Measurements from ENCODE around the gene CAMK1D. TPM values are rescaled to one million over a fixed set of nuclear protein-coding genes. Genes with fewer than 3 reads are reported as not detected.

Gene CAMK1D
- total and polyA plus RNA-seq, 2 of the 4 experiments (the other 2 are of a cell fraction), result 5.0 to 5.3 TPM

DNA sequence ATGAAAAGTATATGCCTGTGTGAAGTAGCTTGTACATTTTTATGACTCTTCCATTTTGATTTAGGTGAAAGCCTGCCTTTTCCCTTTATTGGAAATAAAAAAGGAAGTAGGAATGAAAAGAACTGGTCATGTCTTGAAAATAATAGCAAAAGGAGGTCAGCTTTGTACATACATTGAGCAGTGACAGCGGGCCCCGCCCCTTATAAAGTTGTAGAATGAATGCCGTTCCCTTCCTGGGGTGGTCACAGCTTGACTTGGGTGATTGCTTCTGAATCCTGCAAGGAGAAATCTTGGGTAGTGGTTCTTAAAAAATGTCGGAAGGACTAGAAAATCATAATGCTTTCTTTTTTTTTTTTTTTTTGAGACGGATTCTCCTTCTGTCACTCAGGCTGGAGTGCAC is 31.7 kb downstream of the CAMK1D start:
- no peak overlapping the region for H2BK5ac ChIP-seq (ENCODE audit: low read depth, low read length, poor library complexity, severe bottlenecking)
- no peak overlapping the region for H3K4me2 ChIP-seq (ENCODE audit: low read depth, low read length)
- no peak overlapping the region for H4K5ac ChIP-seq (ENCODE audit: low read depth, low read length)
- H3K4ac ChIP-seq (ENCODE audit: low read depth, low read length), result no peak overlapping the region
- CTCF ChIA-PET, result no interaction called here
- ATAC-seq (ENCODE audit: low read depth) (no peak), DNase-seq (no peak)
- no peak overlapping the region for H2BK15ac ChIP-seq (ENCODE audit: low read depth, low read length)
- H3K36me3 ChIP-seq (ENCODE audit: control insufficient read depth, insufficient read depth, low read length), result no peaks in the 10 kb centered on the region
- H2AK9ac ChIP-seq (replicated peaks; ENCODE audit: low read depth, low read length, poor library complexity), result no peak overlapping the region
- dilution Hi-C loops (cut with HindIII; ENCODE audit: low sequenced_read_pairs, unreplicated experiment), result no loop called here
- H2BK120ac ChIP-seq (ENCODE audit: low read depth, low read length), result no peak overlapping the region
- H3K4me1 ChIP-seq (ENCODE audit: control insufficient read depth, insufficient read depth, low read length), result no peaks in the 10 kb centered on the region
- no peak overlapping the region for H3K23ac ChIP-seq (ENCODE audit: low read depth, low read length)
- POLR2A ChIA-PET (ENCODE audit: unreplicated experiment), result no interaction called here
- H2AK5ac ChIP-seq (ENCODE audit: low read depth, low read length), result no peak overlapping the region
- H3K79me1 ChIP-seq (ENCODE audit: low read depth in 1 of 2, low read length in 2 of 2), result no peaks in the 10 kb centered on the region
- BruUV-seq (replicated peaks), result no TSS peak
- intact Hi-C loops (cut with micrococcal nuclease), result no loop called here
- no peaks in the 10 kb centered on the region for H3K27me3 ChIP-seq (ENCODE audit: control insufficient read depth, insufficient read depth, low read length)
- in situ Hi-C loops (cut with MboI; ENCODE audit: low sequenced_read_pairs), result no loop called here
- H2AFZ ChIP-seq (replicated peaks; ENCODE audit: low read length, poor library complexity), result no peak overlapping the region
- H3K56ac ChIP-seq (ENCODE audit: extremely low read depth, insufficient read depth, low read length), result no peak overlapping the region
- H3K27ac ChIP-seq (ENCODE audit: insufficient read depth, low read length), result no peak overlapping the region
- no peak overlapping the region for H3K4me3 ChIP-seq (ENCODE audit: insufficient read depth, low read depth, low read length)
- no peak overlapping the region for H4K8ac ChIP-seq (ENCODE audit: low read depth in 2 of 2, low read length in 2 of 2)
- no peaks in the 10 kb centered on the region for H4K20me1 ChIP-seq (ENCODE audit: insufficient read depth, low read length)
- WGBS, 2 experiments (ENCODE audit: extremely low coverage in 2 of 2, insufficient read length in 1 of 2), result 90% methylated on average over 2 of the region's 5 CpGs; no CpG with 5 or more reads in 1 of the 2 experiments
- H4K91ac ChIP-seq (ENCODE audit: insufficient read depth, low read depth, low read length), result no peak overlapping the region
- no peak overlapping the region for H3K18ac ChIP-seq (ENCODE audit: low read depth, low read length)
- H3K9me3 ChIP-seq (ENCODE audit: control insufficient read depth, insufficient read depth, low read length), result 0 out of 2 replicates have a peak, but pooled peaks cover 3% of the 10 kb centered on the region
- H3K9me1 ChIP-seq (ENCODE audit: insufficient read depth, low read length), result no peaks in the 10 kb centered on the region
- TF ChIP-seq CHD1 (IDR thresholded peaks at IDR 0.05; ENCODE audit: low read depth, low read length) (no peak), POLR2A (IDR thresholded peaks at IDR 0.05; ENCODE audit: low read depth, low read length) (no peak), RAD21 (IDR thresholded peaks at IDR 0.05; ENCODE audit: low read length) (no peak), RCOR1 (IDR thresholded peaks at IDR 0.05; ENCODE audit: insufficient replicate concordance, low read length) (no peak)
- H3K9ac ChIP-seq (ENCODE audit: low read depth, low read length), result no peak overlapping the region
- no peak overlapping the region for H2BK20ac ChIP-seq (ENCODE audit: low read depth, low read length)
- no peak overlapping the region for H3K14ac ChIP-seq (replicated peaks; ENCODE audit: low read depth, low read length)

Data from IMR-90 (cell line).